ENCODE measurements around the gene C16orf96.

DNA sequence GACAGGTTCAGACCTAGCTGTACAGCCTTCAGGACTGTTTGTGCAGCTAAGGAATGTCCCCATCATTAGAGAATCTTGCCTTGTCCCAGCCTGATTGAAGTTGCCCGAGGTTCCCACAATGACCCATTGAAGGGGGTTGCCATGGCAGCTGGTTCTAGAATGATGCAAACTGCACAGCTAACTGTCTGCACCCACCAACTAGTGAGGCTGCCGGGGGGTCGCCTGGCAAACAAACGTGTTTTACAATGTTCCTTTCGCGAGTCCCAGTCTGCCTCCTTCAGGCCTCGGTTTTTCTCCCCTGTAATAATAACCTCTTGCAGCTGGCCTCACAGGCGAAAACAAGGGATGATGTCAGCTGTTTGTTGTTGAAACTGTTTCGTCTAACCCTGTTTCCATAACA, 5.5 kb downstream of the C16orf96 start:
- TF ChIP-seq EZH2 (IDR thresholded peaks at IDR 0.05; ENCODE audit: insufficient read depth, poor library complexity, severe bottlenecking) (no peak), EZH2phosphoT487 (IDR thresholded peaks at IDR 0.05; ENCODE audit: insufficient read depth, low read depth) (no peak)

All from GM23248 (cell line).